Skeletal muscle tissue (tissue), 4 donors: ENCODE results near the gene CSNK1G1. TPM values are rescaled to one million over a fixed set of nuclear protein-coding genes. Genes with fewer than 3 reads are reported as not detected.
A peak's percentile ranks its signal among the peaks of the same experiment; 100 is the strongest.

Experiments used
- H3K27ac ChIP-seq: one replicate; pipeline ENCODE4 v1.7.0; 2013; ENCODE audit warnings: mild to moderate bottlenecking, low read depth, low read length, inconsistent platforms
- H3K27me3 ChIP-seq, 3 donors: one replicate each; pipeline ENCODE4 v1.7.0; 2013; ENCODE audit warnings: low read length in 3 of 3; ENCODE audit not compliant: control insufficient read depth in 3 of 3, insufficient read depth in 3 of 3
- H3K36me3 ChIP-seq, 3 donors: one replicate each; pipeline ENCODE4 v1.7.0; 2013; ENCODE audit warnings: low read length in 3 of 3; ENCODE audit not compliant: control insufficient read depth in 3 of 3, insufficient read depth in 3 of 3
- H3K4me1 ChIP-seq, 3 donors: one replicate each; pipeline ENCODE4 v1.7.0; 2013; ENCODE audit warnings: low read length in 3 of 3, mild to moderate bottlenecking in 3 of 3; ENCODE audit not compliant: control insufficient read depth in 3 of 3, insufficient read depth in 3 of 3
- H3K4me3 ChIP-seq, 3 donors: one replicate each; pipeline ENCODE4 v1.7.0; 2013; ENCODE audit warnings: low read length in 3 of 3
- H3K9ac ChIP-seq, 3 donors: one replicate each; pipeline ENCODE4 v1.7.0; 2013; ENCODE audit warnings: low read length in 3 of 3, mild to moderate bottlenecking in 3 of 3, moderate library complexity in 2 of 3, low read depth in 1 of 3
- H3K9me3 ChIP-seq, 3 donors: one replicate each; pipeline ENCODE4 v1.7.0; 2013; ENCODE audit warnings: low read length in 3 of 3; ENCODE audit not compliant: control insufficient read depth in 3 of 3
- total RNA-seq: library from RNA; depleted of rRNA; stranded (reverse); fragments of >200 nt; gene quantifications from one replicate; pipeline ENCODE4 v1.2.3, GENCODE V29; 2014
- donor health status: Osteomylitis.

The CSNK1G1 gene
- total RNA-seq, 1 donor from 2014 or later: 26.6 TPM

DNA sequence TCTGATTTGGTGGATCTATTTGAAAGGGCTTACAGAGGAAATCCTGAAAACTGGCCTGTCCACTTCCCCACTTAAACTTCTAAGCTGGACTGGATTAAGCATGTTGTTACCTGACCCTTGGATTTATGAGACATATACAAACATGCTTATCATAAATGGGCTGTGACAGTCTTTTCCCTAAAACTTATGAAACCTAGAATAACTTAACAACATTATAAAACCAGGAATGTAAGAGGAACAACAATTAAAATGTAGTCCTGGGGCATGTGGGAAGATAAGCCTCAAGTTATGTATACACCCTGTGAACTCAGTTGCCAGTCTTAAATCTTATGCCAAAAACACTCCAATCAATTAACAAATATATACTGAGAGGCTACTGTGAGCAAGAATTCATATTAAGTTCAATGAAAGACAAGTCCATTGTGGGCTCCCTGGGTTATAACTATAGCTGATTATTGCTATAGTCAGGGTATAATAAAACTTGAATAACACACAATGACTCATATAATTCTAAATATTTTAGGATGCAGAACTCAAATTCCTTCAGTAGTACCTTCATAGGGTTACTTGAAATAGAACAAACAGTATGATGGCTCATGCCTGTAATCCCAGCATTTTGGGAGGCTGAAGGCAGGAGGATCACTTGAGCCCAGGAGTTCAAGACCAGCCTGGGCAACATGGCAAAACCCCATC is 105.9 kb downstream of the CSNK1G1 start:
- Histone ChIP-seq H3K4me3 (no peak overlapping the region), H3K9ac (no peak overlapping the region), H3K36me3 (no peaks in the 10 kb centered on the region), H3K4me1 (peaks cover 0 to 2% (median 0%) of the 10 kb centered on the region in 3 donors), H3K27ac (no peak overlapping the region), H3K9me3 (no peaks in the 10 kb centered on the region), H3K27me3 (no peaks in the 10 kb centered on the region)

GRCh38 chr15:64249406-64249805 is 106.6 kb downstream of the CSNK1G1 start:
- no peaks in the 10 kb centered on the region for H3K9me3 ChIP-seq
- no peak overlapping the region for H3K9ac ChIP-seq
- H3K27ac ChIP-seq: no peak overlapping the region
- H3K36me3 ChIP-seq: no peaks in the 10 kb centered on the region
- no peak overlapping the region for H3K4me3 ChIP-seq
- peaks cover 0 to 2% (median 0%) of the 10 kb centered on the region in 3 donors for H3K4me1 ChIP-seq
- no peaks in the 10 kb centered on the region for H3K27me3 ChIP-seq

DNA sequence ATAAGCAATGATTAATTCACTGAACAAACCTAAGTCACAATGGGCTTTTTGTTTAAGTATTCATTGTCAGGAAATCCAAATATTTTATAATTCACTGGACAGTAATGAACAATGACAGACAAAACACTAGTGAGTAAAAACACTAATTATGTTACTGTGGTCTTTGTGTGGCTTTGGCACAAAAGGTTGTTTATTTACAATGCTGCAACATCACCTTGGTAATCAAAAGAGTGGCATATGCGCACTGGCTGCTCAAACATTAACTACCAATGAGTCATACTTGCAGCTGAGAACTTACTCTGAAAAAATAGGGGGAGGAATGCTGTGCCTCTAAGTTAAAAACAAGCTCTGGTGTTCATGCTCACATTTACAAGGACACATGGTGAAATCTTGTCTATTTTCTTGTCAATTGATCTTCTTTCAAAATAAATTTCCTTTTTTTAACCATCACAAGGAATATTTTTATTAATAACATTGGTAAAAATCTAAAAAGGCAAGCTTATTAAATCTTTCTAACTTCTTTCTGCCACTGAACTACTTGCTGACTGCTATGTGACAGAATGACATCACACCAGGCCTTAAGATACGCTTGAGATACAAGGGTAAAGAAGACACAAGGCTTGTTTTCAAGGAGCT is 107.9 kb downstream of the CSNK1G1 start:
- Histone ChIP-seq H3K27ac (peak overlapping the region; percentile 33), H3K36me3 (no peaks in the 10 kb centered on the region), H3K4me3 (no peak overlapping the region), H3K27me3 (no peaks in the 10 kb centered on the region), H3K9ac (no peak overlapping the region), H3K9me3 (no peaks in the 10 kb centered on the region), H3K4me1 (peaks cover 0 to 2% (median 0%) of the 10 kb centered on the region in 3 donors)

GRCh38 chr15:64247535-64247905 is 108.5 kb downstream of the CSNK1G1 start:
- H3K36me3 ChIP-seq: no peaks in the 10 kb centered on the region
- peaks cover 0 to 2% (median 0%) of the 10 kb centered on the region in 3 donors for H3K4me1 ChIP-seq
- H3K27ac ChIP-seq: peak overlapping the region; percentile 33
- H3K4me3 ChIP-seq: no peak overlapping the region
- H3K9ac ChIP-seq: no peak overlapping the region
- H3K9me3 ChIP-seq: no peaks in the 10 kb centered on the region
- H3K27me3 ChIP-seq: no peaks in the 10 kb centered on the region

- Histone ChIP-seq H3K27me3 (no peaks in the 10 kb centered on the region), H3K27ac (no peak overlapping the region), H3K9ac (no peak overlapping the region), H3K9me3 (no peaks in the 10 kb centered on the region), H3K4me1 (peaks cover 0 to 2% (median 0%) of the 10 kb centered on the region in 3 donors), H3K4me3 (no peak overlapping the region), H3K36me3 (no peaks in the 10 kb centered on the region)
These were observed 109.4 kb downstream of the CSNK1G1 start for GRCh38 chr15:64246364-64247189.

- H3K9ac ChIP-seq: no peak overlapping the region
- no peaks in the 10 kb centered on the region for H3K36me3 ChIP-seq
- H3K27me3 ChIP-seq: no peaks in the 10 kb centered on the region
- no peak overlapping the region for H3K27ac ChIP-seq
- H3K4me3 ChIP-seq: no peak overlapping the region
- no peaks in the 10 kb centered on the region for H3K9me3 ChIP-seq
- H3K4me1 ChIP-seq: peaks cover 0 to 2% (median 0%) of the 10 kb centered on the region in 3 donors
These were observed 110.6 kb downstream of the CSNK1G1 start for GRCh38 chr15:64245405-64245804.

DNA sequence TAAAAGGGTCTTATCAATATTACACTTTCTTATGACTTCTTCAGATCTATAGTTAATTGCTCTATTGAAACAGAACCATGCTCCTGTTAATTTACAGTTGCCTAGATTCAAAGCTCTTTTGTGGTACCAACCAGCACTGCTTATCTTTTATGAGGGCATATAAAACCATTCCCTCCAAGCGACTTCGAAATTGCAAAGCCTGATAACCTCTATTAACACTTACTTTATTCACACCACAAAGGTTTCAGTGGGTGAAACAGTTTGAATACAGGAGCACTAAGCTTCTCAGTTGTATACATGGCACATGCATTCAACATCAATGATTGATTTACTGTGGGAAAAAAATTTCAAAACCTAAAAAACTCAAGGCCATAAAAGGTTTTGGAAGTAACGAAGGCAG is 118.3 kb downstream of the CSNK1G1 start:
- Histone ChIP-seq H3K9ac (no peak overlapping the region), H3K9me3 (no peaks in the 10 kb centered on the region), H3K4me3 (no peak overlapping the region), H3K36me3 (no peaks in the 10 kb centered on the region), H3K4me1 (no peaks in the 10 kb centered on the region), H3K27me3 (no peaks in the 10 kb centered on the region), H3K27ac (no peak overlapping the region)

- Histone ChIP-seq H3K27ac (no peak overlapping the region), H3K36me3 (no peaks in the 10 kb centered on the region), H3K27me3 (no peaks in the 10 kb centered on the region), H3K9ac (no peak overlapping the region), H3K9me3 (no peaks in the 10 kb centered on the region), H3K4me3 (no peak overlapping the region), H3K4me1 (no peaks in the 10 kb centered on the region)
These were observed 119.6 kb downstream of the CSNK1G1 start for GRCh38 chr15:64236156-64236894.

DNA sequence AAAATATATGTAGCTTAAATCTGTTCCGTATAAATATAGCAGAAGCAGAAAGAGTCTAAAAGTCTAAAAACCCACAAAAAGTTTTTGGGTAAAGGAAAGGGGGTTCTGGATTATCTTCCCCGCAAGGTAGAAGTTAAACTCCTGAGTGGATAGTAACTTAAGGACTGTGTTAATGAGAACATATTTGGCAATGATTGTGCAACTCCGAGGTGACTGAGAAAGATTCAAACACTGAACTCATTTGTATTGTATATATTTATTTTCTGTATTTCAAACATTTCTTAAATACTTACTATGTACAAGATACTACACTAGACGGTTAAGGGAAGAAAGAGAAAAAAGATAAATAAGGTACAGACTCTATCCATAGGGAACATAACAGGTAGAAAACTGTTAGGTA is 120.4 kb downstream of the CSNK1G1 start:
- no peak overlapping the region for H3K9ac ChIP-seq
- H3K4me1 ChIP-seq: no peaks in the 10 kb centered on the region
- no peaks in the 10 kb centered on the region for H3K27me3 ChIP-seq
- no peaks in the 10 kb centered on the region for H3K9me3 ChIP-seq
- H3K27ac ChIP-seq: no peak overlapping the region
- no peaks in the 10 kb centered on the region for H3K36me3 ChIP-seq
- no peak overlapping the region for H3K4me3 ChIP-seq
